Lower lobe of right lung (tissue), 2 donors: Measurements from ENCODE around the gene SSR1. TPM values are rescaled to one million over a fixed set of nuclear protein-coding genes. Genes with fewer than 3 reads are reported as not detected.

ENCODE experiments used
- ATAC-seq, 2 donors: fragments of 200-7000 bp; cut with Tn5 transposase; one replicate each; pipeline ENCODE4 v1.9.1; 2020 to 2022; ENCODE audit warnings: mild to moderate bottlenecking in 2 of 2, moderate library complexity in 2 of 2
- DNase-seq: peaks from one replicate; pipeline ENCODE4 v3.0.0-alpha.2; 2020
- H3K27ac ChIP-seq: fragments of 200-600 bp; one replicate; pipeline ENCODE4 v1.8.0; 2022
- H3K27me3 ChIP-seq: fragments of 200-600 bp; one replicate; pipeline ENCODE4 v1.8.0; 2022; ENCODE audit warnings: low read depth
- H3K36me3 ChIP-seq: fragments of 200-600 bp; one replicate; pipeline ENCODE4 v1.8.0; 2022; ENCODE audit warnings: mild to moderate bottlenecking
- H3K4me1 ChIP-seq: fragments of 200-600 bp; one replicate; pipeline ENCODE4 v1.8.0; 2022
- H3K4me3 ChIP-seq: fragments of 200-600 bp; one replicate; pipeline ENCODE4 v1.8.0; 2022; ENCODE audit warnings: mild to moderate bottlenecking
- H3K9me3 ChIP-seq: fragments of 200-600 bp; one replicate; pipeline ENCODE4 v1.8.0; 2022
- intact Hi-C: fragments of 100-400 bp; cut with DNase I; formaldehyde crosslinking; loops from one replicate; pipeline ENCODE4 v1.11.0; 2022
- total RNA-seq: library from RNA; stranded (reverse); fragmentation: NEBNext Ultra II Directional; extraction: Animal tissue kit (Norgen Biotek cat#: 25700); gene quantifications from one replicate; pipeline ENCODE4 v1.2.1, GENCODE V29; 2021
- TF ChIP-seq, protein P1 (sequence below): fragments of 200-600 bp; IDR thresholded peaks from one replicate; pipeline ENCODE4 v1.8.0; 2022; ENCODE audit warnings: antibody characterized with exemption, mild to moderate bottlenecking
- donor health status: DM: no; HTN: yes; CAD: no; lungs with severe emphysema.

The SSR1 gene
- total RNA-seq, 1 donor from 2014 or later, result 127 TPM

DNA sequence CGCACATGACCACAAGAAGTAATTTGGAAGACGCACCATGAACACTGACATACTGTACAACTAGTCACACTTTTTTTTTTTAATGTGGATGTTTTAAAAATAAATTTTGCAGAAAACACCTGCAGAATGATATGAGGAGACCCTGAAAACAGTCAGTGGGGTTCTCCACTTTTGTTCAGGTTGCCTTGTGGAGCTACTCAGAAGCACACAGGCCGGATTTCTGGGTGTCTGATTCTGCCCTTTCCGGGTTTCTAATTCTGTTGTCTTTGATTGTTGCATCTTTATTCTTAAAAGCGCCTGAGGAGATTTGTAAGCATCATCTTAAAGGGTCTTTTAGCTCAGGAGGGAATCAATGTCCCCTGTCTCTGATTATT is 74.5 kb downstream of the SSR1 start:
- Histone ChIP-seq H3K27me3 (no peaks in the 10 kb centered on the region), H3K4me3 (no peak overlapping the region), H3K4me1 (peaks cover 47% of the 10 kb centered on the region), H3K9me3 (no peaks in the 10 kb centered on the region), H3K36me3 (peaks cover 50% of the 10 kb centered on the region), H3K27ac (peak overlapping the region; percentile 4)
- TF ChIP-seq, protein P1, sequence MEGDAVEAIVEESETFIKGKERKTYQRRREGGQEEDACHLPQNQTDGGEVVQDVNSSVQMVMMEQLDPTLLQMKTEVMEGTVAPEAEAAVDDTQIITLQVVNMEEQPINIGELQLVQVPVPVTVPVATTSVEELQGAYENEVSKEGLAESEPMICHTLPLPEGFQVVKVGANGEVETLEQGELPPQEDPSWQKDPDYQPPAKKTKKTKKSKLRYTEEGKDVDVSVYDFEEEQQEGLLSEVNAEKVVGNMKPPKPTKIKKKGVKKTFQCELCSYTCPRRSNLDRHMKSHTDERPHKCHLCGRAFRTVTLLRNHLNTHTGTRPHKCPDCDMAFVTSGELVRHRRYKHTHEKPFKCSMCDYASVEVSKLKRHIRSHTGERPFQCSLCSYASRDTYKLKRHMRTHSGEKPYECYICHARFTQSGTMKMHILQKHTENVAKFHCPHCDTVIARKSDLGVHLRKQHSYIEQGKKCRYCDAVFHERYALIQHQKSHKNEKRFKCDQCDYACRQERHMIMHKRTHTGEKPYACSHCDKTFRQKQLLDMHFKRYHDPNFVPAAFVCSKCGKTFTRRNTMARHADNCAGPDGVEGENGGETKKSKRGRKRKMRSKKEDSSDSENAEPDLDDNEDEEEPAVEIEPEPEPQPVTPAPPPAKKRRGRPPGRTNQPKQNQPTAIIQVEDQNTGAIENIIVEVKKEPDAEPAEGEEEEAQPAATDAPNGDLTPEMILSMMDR, result no peak
- DNase-seq (no peak), ATAC-seq (no peak)
- intact Hi-C loops, result no loop called here

DNA sequence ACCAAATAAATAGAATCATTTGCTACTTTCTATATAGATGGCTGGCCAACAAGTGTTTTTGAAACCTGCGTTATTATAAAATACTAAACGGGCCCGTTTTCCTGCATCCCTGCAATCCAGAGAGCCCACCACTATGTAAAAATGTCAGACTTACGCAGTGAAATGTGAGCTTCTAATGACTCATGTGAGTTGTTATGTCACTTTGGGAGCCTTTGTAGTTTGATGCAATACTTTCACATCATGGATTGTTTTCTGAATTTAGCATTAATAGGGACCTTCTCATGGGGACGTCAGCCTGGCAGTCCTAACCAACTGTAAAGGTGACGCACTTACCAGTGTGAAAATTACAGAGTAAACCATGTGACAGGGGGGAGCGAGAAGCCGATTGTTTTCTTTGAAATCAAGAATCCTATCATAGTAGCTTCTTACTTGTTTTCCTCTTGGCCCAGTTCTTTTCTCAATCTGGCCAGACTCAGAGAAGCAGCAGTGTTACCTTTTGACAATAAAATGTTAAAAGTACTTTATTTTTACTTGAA is 75.3 kb downstream of the SSR1 start:
- TF ChIP-seq, protein P1, result no peak
- intact Hi-C loops, result no loop called here
- no peaks in the 10 kb centered on the region for H3K27me3 ChIP-seq
- H3K4me3 ChIP-seq, result no peak overlapping the region
- ATAC-seq, result no peak
- H3K9me3 ChIP-seq, result no peaks in the 10 kb centered on the region
- peaks cover 39% of the 10 kb centered on the region for H3K4me1 ChIP-seq
- H3K36me3 ChIP-seq, result peaks cover 51% of the 10 kb centered on the region
- no peak overlapping the region for H3K27ac ChIP-seq
- no peak for DNase-seq

DNA sequence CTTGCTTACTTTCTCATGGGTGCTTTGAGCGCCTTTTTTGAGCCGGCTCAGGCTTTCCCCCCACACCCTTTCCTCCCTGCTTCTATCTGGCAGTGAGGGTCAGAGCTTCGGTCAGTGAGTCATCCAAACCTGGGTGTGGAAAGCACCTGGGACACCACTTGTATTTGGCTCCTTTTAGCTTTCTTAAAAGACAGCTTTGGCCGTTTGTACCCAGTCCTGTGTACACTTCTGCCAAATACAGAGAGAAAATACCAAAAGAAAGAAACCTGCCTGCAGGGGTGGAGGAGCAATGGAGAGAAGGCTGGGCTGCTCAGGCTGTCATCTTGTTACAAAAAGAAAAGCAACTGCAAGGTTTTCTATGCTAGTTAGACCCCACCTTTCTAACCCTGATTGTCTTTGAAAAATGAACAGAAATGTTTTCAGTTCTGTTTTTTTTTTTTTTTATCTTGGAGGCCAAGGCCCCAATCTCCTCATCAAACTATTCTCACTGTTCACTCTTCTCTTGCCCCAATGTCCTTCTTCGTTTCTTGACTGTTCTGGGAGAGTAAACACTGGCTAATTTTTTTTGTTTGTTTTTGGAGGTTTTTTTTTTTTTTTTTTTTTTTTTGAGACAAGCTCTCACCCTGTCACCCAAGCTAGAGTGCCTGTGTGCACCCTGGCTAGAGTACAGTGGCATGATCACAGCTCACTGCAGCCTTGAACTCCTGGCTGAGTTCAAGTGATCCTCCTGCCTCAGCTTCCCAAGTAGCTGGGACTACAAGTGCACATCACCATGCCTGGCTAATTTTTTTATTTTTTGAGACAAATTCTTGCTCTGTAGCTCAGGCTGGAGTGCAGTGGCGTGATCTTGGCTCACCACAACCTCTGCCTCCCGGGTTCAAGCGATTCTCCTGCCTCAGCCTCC is 76.4 kb downstream of the SSR1 start:
- no peaks in the 10 kb centered on the region for H3K27me3 ChIP-seq
- peaks cover 35% of the 10 kb centered on the region for H3K4me1 ChIP-seq
- ATAC-seq, result peak; percentile 50 to 84
- H3K9me3 ChIP-seq, result no peaks in the 10 kb centered on the region
- H3K4me3 ChIP-seq, result no peak overlapping the region
- peak overlapping the region; percentile 44 for H3K27ac ChIP-seq
- peak; percentile 24 for DNase-seq
- intact Hi-C loops, result no loop called here
- TF ChIP-seq, protein P1, result no peak
- H3K36me3 ChIP-seq, result peaks cover 60% of the 10 kb centered on the region

DNA sequence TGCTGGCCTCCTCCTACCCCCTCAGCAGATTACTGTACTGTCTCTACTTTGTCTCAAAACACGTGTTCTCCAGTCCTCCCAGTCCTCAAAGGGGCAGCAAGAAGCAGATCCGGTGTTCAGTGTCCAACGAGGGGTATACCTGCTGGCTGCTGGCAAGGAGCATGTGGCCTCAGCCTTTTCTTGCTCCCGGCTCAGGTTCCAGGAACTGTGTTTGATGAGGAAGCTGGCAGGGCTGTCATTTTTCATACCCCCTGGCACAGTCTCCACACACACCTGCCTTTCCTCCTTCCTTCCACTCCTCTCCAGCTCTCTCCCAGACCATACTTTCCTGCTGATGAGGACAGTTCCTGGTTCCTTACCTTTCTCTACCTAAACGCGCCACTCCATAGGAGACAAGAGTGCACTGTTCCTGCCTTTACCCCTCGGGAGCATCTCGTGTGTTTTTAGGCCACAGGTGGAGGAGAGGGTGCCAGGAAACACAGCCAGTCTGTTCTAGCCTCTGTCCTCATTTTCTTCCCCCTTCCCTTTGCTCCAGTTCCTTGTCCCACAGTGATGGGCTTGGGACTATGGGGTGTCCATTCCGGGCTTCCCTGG is 77.2 kb downstream of the SSR1 start:
- ATAC-seq (peak; percentile 21 to 34), DNase-seq (no peak)
- Histone ChIP-seq H3K27ac (peak overlapping the region; percentile 44), H3K27me3 (no peaks in the 10 kb centered on the region), H3K36me3 (peaks cover 60% of the 10 kb centered on the region), H3K4me3 (no peak overlapping the region), H3K4me1 (peaks cover 30% of the 10 kb centered on the region), H3K9me3 (no peaks in the 10 kb centered on the region)
- intact Hi-C loops, result no loop called here
- TF ChIP-seq, protein P1, result no peak

DNA sequence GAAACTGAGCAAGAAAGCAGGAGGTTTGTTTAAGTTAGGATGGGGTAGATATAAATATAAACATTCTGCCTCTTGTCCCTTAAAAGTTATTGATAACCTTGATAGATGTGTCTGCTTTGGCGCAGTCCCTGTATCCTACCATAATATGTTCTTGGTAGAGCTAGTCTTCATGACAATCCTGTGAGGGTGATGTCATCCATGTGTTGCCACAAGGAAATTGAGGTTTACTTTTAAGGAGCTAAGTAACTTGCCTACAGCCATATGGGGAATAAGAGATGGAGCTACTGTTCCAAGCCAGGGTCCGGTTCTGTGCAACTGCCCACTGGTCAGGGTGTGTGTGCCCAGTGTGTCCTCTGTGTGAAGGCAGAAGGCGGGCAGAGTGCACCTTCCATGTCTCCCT is 78.5 kb downstream of the SSR1 start:
- Histone ChIP-seq H3K4me3 (no peak overlapping the region), H3K9me3 (no peaks in the 10 kb centered on the region), H3K36me3 (peaks cover 63% of the 10 kb centered on the region), H3K4me1 (peaks cover 30% of the 10 kb centered on the region), H3K27ac (no peak overlapping the region), H3K27me3 (no peaks in the 10 kb centered on the region)
- no peak for DNase-seq
- no peak for ATAC-seq
- intact Hi-C loops, result no loop called here
- TF ChIP-seq, protein P1, result no peak
